HepG2 (cell line): Measurements from ENCODE around the gene STX5. TPM values are rescaled to one million over a fixed set of nuclear protein-coding genes. Genes with fewer than 3 reads are reported as not detected.

Experiments
- AHDC1 ChIP-seq: sonication (generic); formaldehyde crosslinking; IDR thresholded peaks from 2 replicates; pipeline ENCODE4 v1.5.1; 2020; ENCODE audit warnings: mild to moderate bottlenecking, missing genetic modification reagents, borderline replicate concordance
- ARHGAP35 ChIP-seq: sonication (generic); formaldehyde crosslinking; IDR thresholded peaks from 2 replicates; pipeline ENCODE4 v1.9.0; 2022; ENCODE audit warnings: mild to moderate bottlenecking, inconsistent platforms, moderate library complexity, missing genetic modification reagents, borderline replicate concordance
- HOXA5 ChIP-seq: sonication (generic); formaldehyde crosslinking; IDR thresholded peaks from 2 replicates; pipeline ENCODE4 v1.4.0; 2020; ENCODE audit warnings: missing genetic modification reagents
- PAX8 ChIP-seq: sonication (generic); formaldehyde crosslinking; IDR thresholded peaks from 2 replicates; pipeline ENCODE4 v1.8.0; 2022; ENCODE audit warnings: mild to moderate bottlenecking, missing genetic modification reagents, borderline replicate concordance
- REXO4 ChIP-seq: sonication (generic); formaldehyde crosslinking; IDR thresholded peaks from 2 replicates; pipeline ENCODE4 v1.8.0; 2022; ENCODE audit warnings: missing genetic modification reagents, mild to moderate bottlenecking, borderline replicate concordance
- SCMH1 ChIP-seq: sonication (generic); formaldehyde crosslinking; IDR thresholded peaks from 2 replicates; pipeline ENCODE4 v1.9.0; 2021; ENCODE audit warnings: missing genetic modification reagents, mild to moderate bottlenecking, borderline replicate concordance
- SMARCC2 ChIP-seq: fragments of 450-650 bp; IDR thresholded peaks from 2 replicates; pipeline ENCODE4 v1.6.1; 2017; ENCODE audit warnings: antibody characterized with exemption, mild to moderate bottlenecking
- SPEN ChIP-seq: sonication (generic); formaldehyde crosslinking; IDR thresholded peaks from 2 replicates; pipeline ENCODE4 v1.5.1; 2020; ENCODE audit warnings: low read depth, mild to moderate bottlenecking, missing genetic modification reagents
- YEATS4 ChIP-seq: sonication (generic); formaldehyde crosslinking; IDR thresholded peaks from 2 replicates; pipeline ENCODE4 v1.4.0; 2020; ENCODE audit warnings: missing genetic modification reagents, borderline replicate concordance
- ZNF276 ChIP-seq: sonication (generic); formaldehyde crosslinking; IDR thresholded peaks from 2 replicates; pipeline ENCODE4 v1.4.0; 2020; ENCODE audit warnings: mild to moderate bottlenecking, low read depth, missing genetic modification reagents
- ZNF569 ChIP-seq: sonication (generic); formaldehyde crosslinking; IDR thresholded peaks from 2 replicates; pipeline ENCODE4 v1.5.0; 2020; ENCODE audit warnings: mild to moderate bottlenecking, missing genetic modification reagents, moderate library complexity, borderline replicate concordance
- ZNF782 ChIP-seq: sonication (generic); formaldehyde crosslinking; IDR thresholded peaks from 2 replicates; pipeline ENCODE4 v1.4.0; 2020; ENCODE audit warnings: missing genetic modification reagents, mild to moderate bottlenecking, borderline replicate concordance
- ZSCAN22 ChIP-seq: sonication (generic); formaldehyde crosslinking; IDR thresholded peaks from 2 replicates; pipeline ENCODE4 v1.4.0; 2020; ENCODE audit warnings: mild to moderate bottlenecking, missing genetic modification reagents
- polyA plus RNA-seq, 8 experiments: library from polyadenylated mRNA; depleted of rRNA in 3 of 8; stranded (reverse) in 7 of 8; unstranded in 1 of 8; fragments of >200 nt; fragmentation: Illumina TruSeq in 4 of 8; extraction: Trizol in 4 of 8; gene quantifications; 2 replicates each; pipeline versions ENCODE4 v1.2.1 to v1.2.3, GENCODE V29; 2011 to 2016; ENCODE audit warnings: low read depth in 4 of 8, missing spikeins in 1 of 8, mixed read lengths in 1 of 8; ENCODE audit not compliant: insufficient read depth in 1 of 8
- total RNA-seq, 5 experiments: library from RNA; depleted of rRNA; stranded (reverse); fragments of >200 nt; fragmentation: Illumina TruSeq; extraction: Trizol; gene quantifications; 2 replicates each; pipeline ENCODE4 v1.2.3, GENCODE V29; 2016; ENCODE audit warnings: low read depth in 1 of 5
- TF ChIP-seq, protein P1 (sequence below): fragments of 450-650 bp; IDR thresholded peaks from 2 replicates; pipeline ENCODE4 v1.6.1; 2017; ENCODE audit warnings: mild to moderate bottlenecking
- TF ChIP-seq, protein P2 (sequence below): sonication (generic); formaldehyde crosslinking; IDR thresholded peaks from 2 replicates; pipeline ENCODE4 v1.8.0; 2022; ENCODE audit warnings: missing genetic modification reagents, mild to moderate bottlenecking, moderate library complexity, borderline replicate concordance

Gene STX5
- total and polyA plus RNA-seq, 2 of the 13 experiments (the other 11 are each of a cell fraction or from before 2014, with no cell fraction given): 26.9 to 30.0 TPM

DNA sequence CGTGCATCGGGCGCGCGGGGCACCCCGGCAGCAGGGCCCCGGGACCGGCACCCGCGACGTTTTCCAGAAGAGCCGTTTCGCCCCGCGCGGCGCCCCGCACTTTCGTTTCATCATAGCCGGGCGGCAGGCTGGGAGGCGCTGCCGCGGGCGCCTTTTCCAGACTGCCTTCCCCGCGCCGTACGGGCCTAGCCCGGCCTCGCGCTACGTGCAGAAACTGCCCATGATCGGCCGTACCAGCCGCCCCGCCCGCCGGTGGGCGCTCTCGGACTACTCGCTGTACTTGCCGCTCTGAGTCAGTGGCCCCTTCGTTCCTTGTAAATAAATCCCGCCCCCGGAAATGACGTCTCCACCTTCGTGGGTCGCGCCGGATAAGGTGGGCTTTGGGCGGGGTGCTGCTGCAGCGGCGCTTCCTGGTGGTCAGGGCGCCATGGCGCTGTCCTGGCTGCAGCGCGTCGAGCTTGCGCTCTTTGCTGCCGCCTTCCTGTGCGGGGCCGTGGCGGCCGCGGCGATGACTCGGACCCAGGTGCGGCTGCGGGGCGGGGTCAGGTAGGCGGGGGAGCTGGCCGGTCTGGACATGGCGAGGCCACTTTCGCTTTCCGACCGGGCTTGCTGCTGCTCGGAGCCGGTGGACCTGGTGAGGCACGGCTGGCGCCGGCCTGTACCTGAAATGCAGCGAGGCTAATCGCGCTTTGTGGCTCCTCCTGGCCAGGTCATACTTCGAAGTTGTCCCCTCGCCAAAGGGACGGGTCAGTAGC lies 44.7 kb downstream of the STX5 start, which contains the start of gene TMEM179B (continued):
- TF ChIP-seq ZNF569: no peak
- peak; percentile 90 for TF ChIP-seq SPEN (CRISPR knock-in tag)
- TF ChIP-seq ZNF782 (CRISPR knock-in tag): peak; percentile 83; the same call in 1 of the 2 replicates
- TF ChIP-seq ZSCAN22 (CRISPR knock-in tag): no peak; the same call in 1 of the 2 replicates
- TF ChIP-seq SCMH1 (CRISPR knock-in tag): no peak
- TF ChIP-seq ARHGAP35 (CRISPR knock-in tag): peak; percentile 82; the same call in 1 of the 2 replicates
- TF ChIP-seq HOXA5 (CRISPR knock-in tag): peak; percentile 57
- no peak for TF ChIP-seq REXO4 (CRISPR knock-in tag)
- TF ChIP-seq PAX8 (CRISPR knock-in tag): peak; percentile 96
- TF ChIP-seq AHDC1 (CRISPR knock-in tag): no peak
- TF ChIP-seq, protein P1, sequence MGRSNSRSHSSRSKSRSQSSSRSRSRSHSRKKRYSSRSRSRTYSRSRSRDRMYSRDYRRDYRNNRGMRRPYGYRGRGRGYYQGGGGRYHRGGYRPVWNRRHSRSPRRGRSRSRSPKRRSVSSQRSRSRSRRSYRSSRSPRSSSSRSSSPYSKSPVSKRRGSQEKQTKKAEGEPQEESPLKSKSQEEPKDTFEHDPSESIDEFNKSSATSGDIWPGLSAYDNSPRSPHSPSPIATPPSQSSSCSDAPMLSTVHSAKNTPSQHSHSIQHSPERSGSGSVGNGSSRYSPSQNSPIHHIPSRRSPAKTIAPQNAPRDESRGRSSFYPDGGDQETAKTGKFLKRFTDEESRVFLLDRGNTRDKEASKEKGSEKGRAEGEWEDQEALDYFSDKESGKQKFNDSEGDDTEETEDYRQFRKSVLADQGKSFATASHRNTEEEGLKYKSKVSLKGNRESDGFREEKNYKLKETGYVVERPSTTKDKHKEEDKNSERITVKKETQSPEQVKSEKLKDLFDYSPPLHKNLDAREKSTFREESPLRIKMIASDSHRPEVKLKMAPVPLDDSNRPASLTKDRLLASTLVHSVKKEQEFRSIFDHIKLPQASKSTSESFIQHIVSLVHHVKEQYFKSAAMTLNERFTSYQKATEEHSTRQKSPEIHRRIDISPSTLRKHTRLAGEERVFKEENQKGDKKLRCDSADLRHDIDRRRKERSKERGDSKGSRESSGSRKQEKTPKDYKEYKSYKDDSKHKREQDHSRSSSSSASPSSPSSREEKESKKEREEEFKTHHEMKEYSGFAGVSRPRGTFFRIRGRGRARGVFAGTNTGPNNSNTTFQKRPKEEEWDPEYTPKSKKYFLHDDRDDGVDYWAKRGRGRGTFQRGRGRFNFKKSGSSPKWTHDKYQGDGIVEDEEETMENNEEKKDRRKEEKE: no peak
- no peak for TF ChIP-seq SMARCC2
- TF ChIP-seq ZNF276 (CRISPR knock-in tag): no peak
- TF ChIP-seq, protein P2, sequence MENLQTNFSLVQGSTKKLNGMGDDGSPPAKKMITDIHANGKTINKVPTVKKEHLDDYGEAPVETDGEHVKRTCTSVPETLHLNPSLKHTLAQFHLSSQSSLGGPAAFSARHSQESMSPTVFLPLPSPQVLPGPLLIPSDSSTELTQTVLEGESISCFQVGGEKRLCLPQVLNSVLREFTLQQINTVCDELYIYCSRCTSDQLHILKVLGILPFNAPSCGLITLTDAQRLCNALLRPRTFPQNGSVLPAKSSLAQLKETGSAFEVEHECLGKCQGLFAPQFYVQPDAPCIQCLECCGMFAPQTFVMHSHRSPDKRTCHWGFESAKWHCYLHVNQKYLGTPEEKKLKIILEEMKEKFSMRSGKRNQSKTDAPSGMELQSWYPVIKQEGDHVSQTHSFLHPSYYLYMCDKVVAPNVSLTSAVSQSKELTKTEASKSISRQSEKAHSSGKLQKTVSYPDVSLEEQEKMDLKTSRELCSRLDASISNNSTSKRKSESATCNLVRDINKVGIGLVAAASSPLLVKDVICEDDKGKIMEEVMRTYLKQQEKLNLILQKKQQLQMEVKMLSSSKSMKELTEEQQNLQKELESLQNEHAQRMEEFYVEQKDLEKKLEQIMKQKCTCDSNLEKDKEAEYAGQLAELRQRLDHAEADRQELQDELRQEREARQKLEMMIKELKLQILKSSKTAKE (CRISPR knock-in tag): 0 out of 2 replicates have a peak, but pooled peaks have one; percentile 5
- peak; percentile 89 for TF ChIP-seq YEATS4
